Lower lobe of right lung (tissue), 2 donors: Measurements from ENCODE around the gene DNAJC8. TPM values are rescaled to one million over a fixed set of nuclear protein-coding genes. Genes with fewer than 3 reads are reported as not detected.

Source experiments
- ATAC-seq, 2 donors: fragments of 200-7000 bp; cut with Tn5 transposase; one replicate each; pipeline ENCODE4 v1.9.1; 2020 to 2022; ENCODE audit warnings: mild to moderate bottlenecking in 2 of 2, moderate library complexity in 2 of 2
- DNase-seq: peaks from one replicate; pipeline ENCODE4 v3.0.0-alpha.2; 2020
- H3K27ac ChIP-seq: fragments of 200-600 bp; one replicate; pipeline ENCODE4 v1.8.0; 2022
- H3K27me3 ChIP-seq: fragments of 200-600 bp; one replicate; pipeline ENCODE4 v1.8.0; 2022; ENCODE audit warnings: low read depth
- H3K36me3 ChIP-seq: fragments of 200-600 bp; one replicate; pipeline ENCODE4 v1.8.0; 2022; ENCODE audit warnings: mild to moderate bottlenecking
- H3K4me1 ChIP-seq: fragments of 200-600 bp; one replicate; pipeline ENCODE4 v1.8.0; 2022
- H3K4me3 ChIP-seq: fragments of 200-600 bp; one replicate; pipeline ENCODE4 v1.8.0; 2022; ENCODE audit warnings: mild to moderate bottlenecking
- H3K9me3 ChIP-seq: fragments of 200-600 bp; one replicate; pipeline ENCODE4 v1.8.0; 2022
- CTCF ChIP-seq: fragments of 200-600 bp; IDR thresholded peaks from one replicate; pipeline ENCODE4 v1.8.0; 2022; ENCODE audit warnings: antibody characterized with exemption, mild to moderate bottlenecking
- intact Hi-C: fragments of 100-400 bp; cut with DNase I; formaldehyde crosslinking; loops from one replicate; pipeline ENCODE4 v1.11.0; 2022
- total RNA-seq: library from RNA; stranded (reverse); fragmentation: NEBNext Ultra II Directional; extraction: Animal tissue kit (Norgen Biotek cat#: 25700); gene quantifications from one replicate; pipeline ENCODE4 v1.2.1, GENCODE V29; 2021
- donor health status: DM: no; HTN: yes; CAD: no; lungs with severe emphysema.

DNAJC8 gene
- total RNA-seq, 1 donor from 2014 or later: 68.9 TPM

DNA sequence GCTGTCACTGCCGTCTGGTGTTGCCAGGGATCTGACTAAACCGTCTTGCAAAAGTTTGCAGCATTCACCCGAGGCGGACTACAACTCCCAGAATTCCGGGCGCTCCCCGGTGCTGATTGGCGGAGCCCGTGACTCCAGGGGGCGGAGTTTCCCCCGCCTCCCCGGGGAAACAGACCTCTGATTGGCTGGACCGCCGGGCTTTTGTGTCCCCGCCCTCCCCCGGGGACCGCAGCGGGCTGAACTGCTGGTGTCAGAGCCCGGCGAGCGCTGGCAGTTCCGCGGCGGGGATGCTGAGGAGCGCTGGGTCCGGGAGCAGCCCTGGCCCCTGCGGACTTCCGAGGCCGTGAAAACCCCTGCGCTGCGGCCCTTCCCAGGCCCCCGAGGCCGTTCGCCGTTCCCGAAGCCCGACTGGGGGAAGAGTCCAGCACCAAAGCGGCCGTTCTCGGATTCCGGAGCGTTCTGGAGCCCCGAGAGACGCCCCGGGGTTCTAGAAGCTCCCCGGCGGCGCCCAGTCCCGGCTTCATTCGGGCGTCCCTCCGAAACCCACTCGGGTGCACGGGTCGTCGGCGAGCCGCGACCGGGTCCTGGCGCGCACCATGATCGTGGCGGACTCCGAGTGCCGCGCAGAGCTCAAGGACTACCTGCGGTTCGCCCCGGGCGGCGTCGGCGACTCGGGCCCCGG is 26.6 kb upstream of the DNAJC8 start, which contains the start of gene SESN2:
Gene SESN2, plus strand, starts transcription at position 267 of the 682 bp plus-strand sequence. Its CDS starts 330 bp downstream, at position 597.
- H3K4me3 ChIP-seq: peak within 1 kb of the TSS; percentile 93
- peak; percentile 98 to 99 for ATAC-seq
- peak within 1 kb of the TSS; percentile 86 for H3K27ac ChIP-seq
- H3K4me1 ChIP-seq: peaks cover 44% of the 10 kb centered on the region
- no peak for TF ChIP-seq CTCF
- H3K36me3 ChIP-seq: no peaks in the 10 kb centered on the region
- DNase-seq: peak; percentile 99
- H3K27me3 ChIP-seq: no peaks in the 10 kb centered on the region
- H3K9me3 ChIP-seq: no peaks in the 10 kb centered on the region
- intact Hi-C loops: no loop called here

DNA sequence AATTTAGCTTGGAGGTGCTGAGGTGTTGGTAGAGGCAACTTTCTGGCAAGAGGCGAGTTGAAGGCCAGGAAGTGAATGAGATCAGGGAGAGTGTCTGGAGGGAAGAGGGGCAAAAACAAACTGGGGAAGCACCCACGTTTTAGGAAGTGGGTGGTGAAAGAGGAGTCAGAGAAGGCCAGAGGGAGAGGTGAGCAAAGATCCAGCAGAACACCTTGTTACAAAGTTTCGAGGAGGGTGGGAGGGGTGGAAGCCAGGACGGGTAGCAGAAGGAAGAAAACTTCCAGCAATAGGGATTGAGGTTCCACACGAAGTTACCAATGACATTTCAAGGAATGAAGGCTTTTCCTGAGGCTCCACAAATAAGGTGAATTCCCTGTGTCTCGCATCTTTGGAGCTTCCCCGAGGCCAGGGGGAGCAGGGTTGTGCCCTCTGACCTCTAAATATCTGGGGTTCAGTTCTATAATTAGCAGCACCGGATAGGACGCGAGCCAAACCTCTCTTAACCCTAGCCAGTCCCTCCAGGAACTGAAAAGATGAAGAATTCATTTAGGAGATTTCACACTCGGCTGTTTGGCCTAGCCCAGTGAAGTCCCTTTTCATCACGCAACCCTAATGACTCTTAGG is 25.9 kb upstream of the DNAJC8 start:
- no peaks in the 10 kb centered on the region for H3K27me3 ChIP-seq
- H3K4me3 ChIP-seq: peak overlapping the region; percentile 93
- no peaks in the 10 kb centered on the region for H3K9me3 ChIP-seq
- no peak for ATAC-seq
- no peaks in the 10 kb centered on the region for H3K36me3 ChIP-seq
- intact Hi-C loops: no loop called here
- peaks cover 44% of the 10 kb centered on the region for H3K4me1 ChIP-seq
- H3K27ac ChIP-seq: peak overlapping the region; percentile 86
- TF ChIP-seq CTCF: no peak
- DNase-seq: no peak

DNA sequence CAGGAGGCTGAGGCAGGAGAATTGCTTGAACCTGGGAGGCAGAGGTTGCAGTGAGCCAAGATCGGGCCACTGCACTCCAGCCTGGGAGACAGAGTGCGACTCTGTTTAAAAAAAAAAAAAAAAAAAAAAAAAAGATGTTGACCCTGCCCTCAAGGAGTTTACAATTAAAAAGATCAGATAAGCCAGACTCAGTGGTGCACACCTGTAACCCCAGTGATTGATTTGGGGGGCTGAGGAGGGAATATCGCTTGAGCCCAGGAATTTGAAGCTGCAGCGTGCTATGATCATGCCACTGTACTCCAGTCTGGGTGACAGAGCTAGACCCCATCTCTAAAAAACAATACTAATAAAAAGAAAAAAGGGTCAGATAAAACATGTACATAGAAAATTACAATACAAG is 24.9 kb upstream of the DNAJC8 start:
- no peak overlapping the region for H3K4me3 ChIP-seq
- H3K27ac ChIP-seq: no peak overlapping the region
- no peaks in the 10 kb centered on the region for H3K27me3 ChIP-seq
- intact Hi-C loops: no loop called here
- no peaks in the 10 kb centered on the region for H3K36me3 ChIP-seq
- H3K4me1 ChIP-seq: peaks cover 35% of the 10 kb centered on the region
- no peak for DNase-seq
- ATAC-seq: no peak
- TF ChIP-seq CTCF: no peak
- H3K9me3 ChIP-seq: no peaks in the 10 kb centered on the region

DNA sequence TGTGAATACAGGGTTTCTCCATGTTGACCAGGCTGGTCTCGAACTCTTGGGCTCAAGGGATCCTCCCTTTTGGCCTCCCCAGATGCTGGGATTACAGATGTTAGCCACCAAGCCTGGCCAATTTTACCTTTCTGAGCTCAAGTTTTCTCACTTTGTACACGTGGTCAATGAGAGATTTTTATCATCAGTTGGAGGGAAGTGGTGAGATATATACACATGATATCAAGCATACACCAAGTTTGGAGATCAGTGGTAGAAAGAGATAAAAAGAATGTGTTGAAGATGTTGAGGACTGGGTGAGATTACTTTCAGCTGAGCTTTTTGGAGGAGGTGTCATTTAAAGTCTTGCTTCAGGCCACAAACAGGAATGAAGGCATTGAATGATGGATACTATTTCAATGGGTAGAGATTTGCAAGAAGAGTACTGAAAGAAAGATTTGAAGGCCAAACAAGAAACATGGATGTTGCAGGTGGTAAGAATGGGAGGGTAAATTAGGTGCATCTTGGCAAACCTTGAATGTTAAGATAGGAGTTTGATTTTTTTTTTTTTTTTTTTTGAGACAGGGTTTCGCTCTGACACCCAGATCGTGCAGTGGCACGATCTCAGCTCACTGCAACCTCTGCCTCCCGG is 23.5 kb upstream of the DNAJC8 start:
- Histone ChIP-seq H3K36me3 (no peaks in the 10 kb centered on the region), H3K4me3 (no peak overlapping the region)
- intact Hi-C loops: no loop called here

GRCh38 chr1:28249866-28250295 is 17.1 kb upstream of the DNAJC8 start:
- Histone ChIP-seq H3K9me3 (no peaks in the 10 kb centered on the region), H3K4me3 (no peak overlapping the region), H3K4me1 (peaks cover 51% of the 10 kb centered on the region), H3K27me3 (no peaks in the 10 kb centered on the region), H3K36me3 (no peaks in the 10 kb centered on the region), H3K27ac (no peak overlapping the region)
- no peak for DNase-seq
- no peak for TF ChIP-seq CTCF
- intact Hi-C loops: no loop called here
- no peak for ATAC-seq

More for the DNA sequence above, 23.5 kb upstream of the DNAJC8 start:
- Histone ChIP-seq H3K9me3 (no peaks in the 10 kb centered on the region), H3K27ac (no peak overlapping the region), H3K4me1 (peaks cover 22% of the 10 kb centered on the region), H3K27me3 (no peaks in the 10 kb centered on the region)
- DNase-seq (no peak), ATAC-seq (no peak)
- no peak for TF ChIP-seq CTCF
